Activated B cell treated with CpG ODN at 0.5 μM for 24 hours (primary cell): ENCODE data around the gene FHAD1. TPM values are rescaled to one million over a fixed set of nuclear protein-coding genes. Genes with fewer than 3 reads are reported as not detected.

Experiments
- ATAC-seq: fragments of 200-7000 bp; cut with Tn5 transposase; one replicate; pipeline ENCODE4 v1.10.0; 2021; ENCODE audit warnings: low read depth, mild to moderate bottlenecking, moderate library complexity
- CTCF ChIA-PET: fragments of 350-600 bp; sonication (Branson Sonifier 250); formaldehyde crosslinking; loops from one replicate; lab custom pipeline; 2021; ENCODE audit warnings: antibody characterized with exemption; lab: Charles Lee
- POLR2A ChIA-PET: fragments of 350-600 bp; sonication (Branson Sonifier 250); formaldehyde crosslinking; loops from one replicate; lab custom pipeline; 2021; ENCODE audit warnings: antibody characterized with exemption; lab: Charles Lee
- DNase-seq: peaks from one replicate; pipeline ENCODE4 v3.0.0; 2022
- H3K27ac Mint-ChIP-seq: one replicate; pipeline ENCODE4 v1.8.0; 2020; ENCODE audit warnings: mixed read lengths
- H3K27me3 Mint-ChIP-seq: one replicate; pipeline ENCODE4 v1.8.0; 2021; ENCODE audit warnings: mixed read lengths
- H3K36me3 Mint-ChIP-seq: one replicate; pipeline ENCODE4 v1.8.0; 2021; ENCODE audit warnings: low read depth, mixed read lengths
- H3K4me1 Mint-ChIP-seq: one replicate; pipeline ENCODE4 v1.8.0; 2021; ENCODE audit warnings: mixed read lengths
- H3K4me3 Mint-ChIP-seq: one replicate; pipeline ENCODE4 v1.8.0; 2020; ENCODE audit warnings: mild to moderate bottlenecking, mixed read lengths
- H3K9me3 Mint-ChIP-seq: one replicate; pipeline ENCODE4 v1.8.0; 2020; ENCODE audit warnings: mixed read lengths
- intact Hi-C: fragments of 100-400 bp; cut with micrococcal nuclease; formaldehyde crosslinking; loops from one replicate; pipeline ENCODE4 v1.15.1; 2024
- total RNA-seq: library from RNA; stranded (reverse); gene quantifications from 2 replicates; pipeline ENCODE4 v1.2.3, GENCODE V29; 2022
- TF ChIP-seq, protein P1 (sequence below): fragments of 200-600 bp; IDR thresholded peaks from one replicate; pipeline ENCODE4 v1.8.0; 2022; ENCODE audit warnings: antibody characterized with exemption, mild to moderate bottlenecking

The FHAD1 gene
- total RNA-seq, 1 donor from 2014 or later, result not detected

DNA sequence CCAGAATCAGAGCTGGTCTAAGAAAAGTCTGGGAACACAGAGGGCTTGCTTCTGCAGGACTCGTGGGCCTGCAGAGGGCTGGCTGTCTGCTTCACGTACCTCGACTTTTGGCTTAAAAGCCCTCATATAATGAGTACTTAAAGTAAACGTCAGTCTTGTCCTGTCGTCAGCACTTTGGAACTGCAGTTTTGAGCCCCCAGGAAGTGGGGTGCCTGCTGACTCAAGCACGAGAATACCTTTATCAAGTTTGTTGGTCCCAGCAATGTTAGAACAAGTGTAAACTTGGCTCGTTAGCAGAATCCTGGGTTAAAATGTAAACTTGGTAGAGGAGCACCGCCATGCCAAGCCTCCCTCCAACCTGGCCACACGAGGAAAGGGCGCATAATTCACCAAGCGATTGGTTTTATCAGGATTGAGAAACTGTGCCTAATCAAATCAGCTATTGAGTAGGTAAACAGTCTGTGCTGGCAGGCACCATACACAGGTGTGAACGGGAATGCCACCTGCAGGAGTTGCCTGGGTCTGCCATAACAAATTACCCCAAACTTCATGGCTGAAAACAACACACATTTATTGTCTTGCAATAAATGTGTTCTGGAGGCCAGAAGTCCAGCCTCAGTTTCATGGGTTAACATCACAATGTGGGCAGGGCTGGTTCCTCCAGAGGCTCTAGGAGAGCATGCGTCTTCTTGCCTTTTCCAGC is 45.0 kb upstream of the FHAD1 start:
- Mint-ChIP-seq H3K4me3 (no peak overlapping the region), H3K27me3 (peaks cover 16% of the 10 kb centered on the region), H3K36me3 (no peaks in the 10 kb centered on the region), H3K4me1 (no peaks in the 10 kb centered on the region), H3K27ac (no peak overlapping the region), H3K9me3 (no peaks in the 10 kb centered on the region)
- DNase-seq (no peak), ATAC-seq (no peak)
- ChIA-PET CTCF (no interaction called here), POLR2A (no interaction called here)
- TF ChIP-seq, protein P1, sequence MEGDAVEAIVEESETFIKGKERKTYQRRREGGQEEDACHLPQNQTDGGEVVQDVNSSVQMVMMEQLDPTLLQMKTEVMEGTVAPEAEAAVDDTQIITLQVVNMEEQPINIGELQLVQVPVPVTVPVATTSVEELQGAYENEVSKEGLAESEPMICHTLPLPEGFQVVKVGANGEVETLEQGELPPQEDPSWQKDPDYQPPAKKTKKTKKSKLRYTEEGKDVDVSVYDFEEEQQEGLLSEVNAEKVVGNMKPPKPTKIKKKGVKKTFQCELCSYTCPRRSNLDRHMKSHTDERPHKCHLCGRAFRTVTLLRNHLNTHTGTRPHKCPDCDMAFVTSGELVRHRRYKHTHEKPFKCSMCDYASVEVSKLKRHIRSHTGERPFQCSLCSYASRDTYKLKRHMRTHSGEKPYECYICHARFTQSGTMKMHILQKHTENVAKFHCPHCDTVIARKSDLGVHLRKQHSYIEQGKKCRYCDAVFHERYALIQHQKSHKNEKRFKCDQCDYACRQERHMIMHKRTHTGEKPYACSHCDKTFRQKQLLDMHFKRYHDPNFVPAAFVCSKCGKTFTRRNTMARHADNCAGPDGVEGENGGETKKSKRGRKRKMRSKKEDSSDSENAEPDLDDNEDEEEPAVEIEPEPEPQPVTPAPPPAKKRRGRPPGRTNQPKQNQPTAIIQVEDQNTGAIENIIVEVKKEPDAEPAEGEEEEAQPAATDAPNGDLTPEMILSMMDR, result no peak
- intact Hi-C loops, result no loop called here

DNA sequence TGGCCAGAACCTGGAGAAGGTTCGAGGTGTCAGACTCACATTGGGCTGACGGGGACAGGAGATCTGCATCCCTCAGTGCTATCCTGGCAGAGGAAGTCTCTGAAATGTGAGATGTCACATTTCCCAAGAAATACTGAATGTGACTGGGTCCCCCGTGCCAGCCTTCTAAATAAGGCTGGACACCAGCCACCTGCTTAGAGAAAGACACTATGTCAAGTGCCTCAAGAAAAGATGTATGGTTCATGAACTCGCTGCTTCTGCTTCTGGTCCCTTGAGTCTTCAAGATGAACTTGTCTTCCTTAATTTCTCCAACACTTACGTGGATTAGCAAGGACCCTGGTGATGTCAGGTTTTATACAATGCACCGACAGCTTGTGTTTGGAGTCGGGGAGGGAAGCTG is 42.1 kb upstream of the FHAD1 start:
- TF ChIP-seq, protein P1, result no peak
- peaks cover 19% of the 10 kb centered on the region for H3K27me3 Mint-ChIP-seq
- ChIA-PET POLR2A (no interaction called here), CTCF (no interaction called here)
- DNase-seq (no peak), ATAC-seq (no peak)
- H3K4me1 Mint-ChIP-seq, result no peaks in the 10 kb centered on the region
- H3K36me3 Mint-ChIP-seq, result no peaks in the 10 kb centered on the region
- no peak overlapping the region for H3K27ac Mint-ChIP-seq
- intact Hi-C loops, result no loop called here
- H3K4me3 Mint-ChIP-seq, result no peak overlapping the region
- no peaks in the 10 kb centered on the region for H3K9me3 Mint-ChIP-seq

DNA sequence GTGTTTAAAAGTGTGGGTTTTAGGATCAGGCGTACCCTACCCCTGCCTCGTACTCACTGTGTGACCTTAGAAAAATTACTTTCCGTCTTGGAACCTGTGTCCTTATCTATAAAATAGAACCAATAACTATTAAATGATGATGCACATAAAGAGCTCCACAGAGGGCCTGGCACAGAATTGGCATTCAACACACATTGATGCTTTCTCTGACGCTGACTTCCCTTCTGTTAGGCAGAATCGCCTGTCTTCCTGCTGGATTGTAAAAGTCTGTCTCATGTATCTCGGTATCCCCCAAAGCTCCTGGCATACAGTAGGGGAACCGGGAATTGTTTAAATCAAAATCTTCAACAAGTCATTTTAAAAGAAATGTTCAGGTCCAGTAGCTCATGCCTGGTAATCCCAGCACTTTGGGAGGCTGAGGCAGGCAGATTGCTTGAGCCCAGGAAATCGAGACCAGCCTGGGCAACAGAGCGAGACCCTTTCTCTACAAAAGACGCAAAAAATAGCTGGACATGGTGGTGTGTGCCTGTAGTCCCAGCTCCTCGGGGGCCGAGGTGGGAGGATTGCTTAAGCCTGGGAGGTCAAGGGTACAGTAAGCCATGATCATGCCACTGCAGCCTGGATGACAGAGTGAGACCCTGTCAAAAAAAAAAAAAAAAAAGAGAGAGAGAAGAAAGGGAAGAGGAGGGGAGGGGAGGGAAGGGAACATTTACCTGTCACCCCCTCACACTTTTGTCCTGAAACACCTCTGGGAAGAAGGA is 41.3 kb upstream of the FHAD1 start:
- ChIA-PET POLR2A (no interaction called here), CTCF (interaction anchor here (0.6 kb wide), 1 partner anchor 75 kb away, joined by 3 read pairs; no protein-coding TSS in a partner anchor)
- ATAC-seq (no peak), DNase-seq (no peak)
- no peaks in the 10 kb centered on the region for H3K4me1 Mint-ChIP-seq
- no peak overlapping the region for H3K27ac Mint-ChIP-seq
- TF ChIP-seq, protein P1, result no peak
- no peaks in the 10 kb centered on the region for H3K36me3 Mint-ChIP-seq
- no peak overlapping the region for H3K4me3 Mint-ChIP-seq
- H3K27me3 Mint-ChIP-seq, result peaks cover 25% of the 10 kb centered on the region
- intact Hi-C loops, result no loop called here
- H3K9me3 Mint-ChIP-seq, result no peaks in the 10 kb centered on the region

DNA sequence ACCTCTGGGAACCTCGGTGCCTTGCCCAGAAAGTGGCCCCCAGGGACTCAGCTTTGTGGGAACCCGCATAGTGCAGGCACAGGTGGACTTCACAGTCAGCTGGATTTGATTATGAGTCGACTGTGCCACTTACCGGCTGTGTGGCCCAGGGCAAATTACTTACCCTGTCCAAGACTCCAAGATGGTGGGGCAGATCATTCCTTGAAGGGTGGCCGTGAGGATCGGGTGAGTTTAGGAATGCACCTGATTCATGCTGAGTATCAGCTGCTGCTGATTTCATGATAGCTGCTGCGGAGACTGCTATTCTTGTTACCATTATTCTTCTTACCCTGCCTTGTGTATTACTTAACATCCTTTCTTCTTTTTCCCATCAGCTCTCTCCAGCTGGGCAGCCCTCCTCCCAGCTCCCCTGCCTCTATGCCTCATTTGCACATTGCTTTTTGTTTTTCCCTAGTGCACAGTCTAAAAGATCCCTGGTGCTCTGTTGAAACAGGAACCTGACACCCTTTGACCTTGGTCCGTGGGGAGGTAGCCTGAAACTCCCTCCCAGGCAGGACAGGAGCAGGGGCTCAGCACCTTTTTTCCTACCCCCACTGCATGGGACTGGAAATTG is 40.5 kb upstream of the FHAD1 start:
- DNase-seq (no peak), ATAC-seq (no peak)
- Mint-ChIP-seq H3K9me3 (no peaks in the 10 kb centered on the region), H3K4me1 (no peaks in the 10 kb centered on the region), H3K27me3 (peaks cover 25% of the 10 kb centered on the region), H3K36me3 (no peaks in the 10 kb centered on the region), H3K27ac (no peak overlapping the region), H3K4me3 (no peak overlapping the region)
- TF ChIP-seq, protein P1, result no peak
- POLR2A ChIA-PET, result no interaction called here
- CTCF ChIA-PET, result no interaction called here
- intact Hi-C loops, result no loop called here
